Esophagus mucosa (tissue), 1 donor: ENCODE data around the gene BICD1. TPM values are rescaled to one million over a fixed set of nuclear protein-coding genes. Genes with fewer than 3 reads are reported as not detected.

Source experiments
- ATAC-seq: fragments of 200-7000 bp; cut with Tn5 transposase; one replicate; pipeline ENCODE4 v1.9.1; 2020
- total RNA-seq: library from RNA; stranded (reverse); gene quantifications from one replicate; pipeline ENCODE4 v1.2.4, GENCODE V29; 2023
- donor health status: DM: yes; HTN: yes; CAD: no.

The BICD1 gene
- total RNA-seq, 1 donor from 2014 or later: 4.7 TPM

DNA sequence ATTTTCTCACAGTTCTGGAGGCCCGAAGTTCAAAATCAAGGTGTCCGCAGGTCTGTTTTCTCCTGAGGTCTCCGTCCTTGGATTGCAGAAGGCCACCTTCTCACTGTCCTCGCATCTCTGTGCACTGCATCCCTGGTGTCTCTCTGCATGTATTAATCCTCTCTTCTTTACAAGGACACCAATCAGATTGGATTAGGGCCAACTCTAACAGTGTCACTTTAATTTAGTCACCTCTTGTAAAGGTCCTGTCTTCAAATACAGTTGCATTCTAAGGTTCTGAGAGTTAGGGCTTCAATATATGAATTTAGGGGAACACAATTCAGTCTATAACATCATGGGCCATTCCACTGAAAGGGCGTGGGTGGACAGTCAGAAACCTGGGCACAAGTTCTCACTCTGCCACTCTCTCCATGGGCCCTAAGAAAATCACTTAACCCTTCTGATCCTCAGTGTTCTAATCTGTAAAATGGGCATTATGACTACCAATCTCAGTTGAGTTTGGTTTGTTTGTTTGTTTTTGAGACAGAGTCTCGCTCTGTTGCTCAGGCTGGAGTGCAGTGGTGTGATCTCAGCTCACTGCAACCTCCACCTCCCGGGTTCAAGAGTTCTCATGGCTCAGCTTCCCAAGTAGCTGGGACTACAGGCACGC lies 251.1 kb downstream of the BICD1 start:
- no peak for ATAC-seq

DNA sequence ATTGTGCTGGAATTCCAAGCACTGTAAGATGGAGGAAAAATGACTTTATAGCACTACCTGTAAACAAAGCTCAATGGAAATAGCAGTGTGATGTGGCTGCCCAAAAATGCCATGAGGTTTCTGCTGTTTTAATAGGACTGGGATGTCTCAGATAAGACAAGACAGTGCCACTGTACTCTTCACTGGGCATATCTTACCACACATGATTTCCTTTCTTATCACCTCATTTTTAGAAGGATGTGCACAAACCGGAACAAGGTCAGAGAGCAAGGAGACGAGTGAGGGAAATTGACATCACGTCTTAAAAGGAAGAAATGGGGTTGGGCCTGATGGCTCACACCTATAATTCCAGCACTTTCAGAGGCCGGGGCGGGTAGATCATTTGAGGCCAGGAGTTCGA lies 254.3 kb downstream of the BICD1 start:
- ATAC-seq: no peak

DNA sequence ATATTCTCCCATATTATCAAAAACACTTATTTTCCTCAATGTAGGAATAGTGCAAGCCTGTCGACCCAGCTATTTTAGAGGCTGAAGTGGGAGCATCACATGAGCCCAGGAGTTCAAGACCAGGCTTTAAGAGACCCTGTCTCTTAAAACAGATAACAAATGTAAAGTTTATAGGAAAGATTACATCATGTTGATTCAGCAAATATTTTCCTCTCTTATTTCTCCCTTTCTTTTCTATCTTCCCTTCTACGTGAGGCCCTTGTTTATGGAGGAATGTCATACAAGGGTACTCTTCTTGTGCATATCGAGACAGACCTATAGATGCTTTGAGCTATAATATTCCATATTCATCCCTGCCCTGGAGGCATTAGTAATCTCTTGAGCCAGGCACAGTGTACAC lies 256.2 kb downstream of the BICD1 start:
- no peak for ATAC-seq

DNA sequence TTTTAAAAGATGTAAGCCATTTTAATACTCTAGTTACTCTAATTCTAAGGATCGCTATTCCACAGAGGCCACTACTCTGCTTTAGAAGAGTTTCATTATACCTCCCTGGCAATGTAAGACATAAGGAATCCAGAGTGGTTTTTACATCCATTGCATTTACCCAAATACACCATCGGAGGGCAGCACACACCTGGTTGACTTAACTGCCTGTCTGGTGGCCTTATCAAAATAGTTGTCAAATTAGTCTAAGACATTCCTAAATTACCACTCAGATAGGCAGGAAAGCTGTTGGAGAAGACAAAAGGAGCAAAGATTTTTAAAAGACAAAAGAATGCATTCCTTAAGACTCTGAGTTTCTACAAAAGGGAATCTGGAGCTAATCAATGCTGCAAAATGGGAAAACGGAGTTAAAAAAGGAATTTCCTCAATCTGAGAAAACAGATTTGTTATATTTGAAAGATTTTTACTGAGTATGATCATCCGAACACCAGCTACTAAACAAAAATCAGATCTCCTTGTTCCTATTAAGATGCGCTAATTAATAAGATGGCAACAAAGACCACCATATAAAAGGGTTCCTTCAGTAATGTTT lies 258.9 kb downstream of the BICD1 start:
- peak; percentile 80 for ATAC-seq

DNA sequence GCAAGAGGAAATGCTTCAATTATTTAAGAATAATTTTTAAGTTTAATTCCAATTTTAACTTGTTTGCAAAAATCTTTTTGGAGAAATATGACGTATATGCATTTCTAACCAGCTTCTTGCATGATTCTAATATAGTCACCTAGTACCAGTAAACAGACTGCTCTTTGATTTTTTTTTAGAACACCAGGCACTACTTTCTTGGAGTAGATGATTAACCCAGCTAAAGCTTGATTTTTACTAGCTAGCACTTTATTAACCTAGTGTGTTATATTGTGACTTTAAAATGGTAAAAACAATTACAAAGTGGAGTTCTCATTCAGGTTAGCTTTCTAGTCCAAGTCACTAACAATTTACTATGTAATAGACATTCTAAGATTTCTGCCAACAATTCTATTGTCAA lies 260.1 kb downstream of the BICD1 start:
- no peak for ATAC-seq

DNA sequence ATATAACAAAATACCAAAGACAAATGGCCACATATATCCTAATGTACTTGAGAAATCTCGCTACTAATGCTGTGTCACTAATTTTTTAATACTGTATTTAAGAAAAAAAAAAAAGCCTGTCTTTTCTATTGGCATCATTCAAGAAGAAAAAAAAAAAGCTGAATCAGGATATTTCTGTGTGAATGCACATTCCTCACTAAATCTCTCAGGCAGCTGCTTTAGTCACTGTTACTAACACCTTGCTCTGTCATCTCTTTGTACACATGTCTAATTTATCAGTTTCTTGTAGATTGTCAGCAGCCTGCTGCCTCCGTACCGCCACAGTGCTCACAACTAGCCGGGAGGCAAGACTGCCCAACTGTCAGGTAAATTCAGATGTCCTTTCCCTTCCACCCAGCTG lies 260.7 kb downstream of the BICD1 start:
- no peak for ATAC-seq

DNA sequence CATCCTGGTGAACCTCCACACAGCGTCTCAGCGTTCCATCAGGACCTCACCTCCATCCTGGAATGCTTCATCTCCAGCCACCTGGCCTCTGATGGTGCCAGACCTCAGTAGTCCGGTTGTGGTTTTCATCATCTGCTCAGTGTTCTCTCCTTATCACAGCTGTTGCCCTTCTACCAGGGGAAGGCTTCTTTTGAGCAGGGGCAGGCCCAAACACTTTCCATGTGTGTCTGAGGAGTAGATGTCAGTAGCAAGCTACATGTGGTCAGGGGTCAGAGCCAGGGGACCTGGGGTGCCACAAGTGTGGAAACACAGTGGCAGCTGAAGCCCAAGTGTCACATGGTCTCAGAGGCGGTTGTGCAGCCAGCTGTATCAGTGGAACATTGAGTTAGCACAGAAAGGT lies 262.6 kb downstream of the BICD1 start:
- ATAC-seq: no peak

DNA sequence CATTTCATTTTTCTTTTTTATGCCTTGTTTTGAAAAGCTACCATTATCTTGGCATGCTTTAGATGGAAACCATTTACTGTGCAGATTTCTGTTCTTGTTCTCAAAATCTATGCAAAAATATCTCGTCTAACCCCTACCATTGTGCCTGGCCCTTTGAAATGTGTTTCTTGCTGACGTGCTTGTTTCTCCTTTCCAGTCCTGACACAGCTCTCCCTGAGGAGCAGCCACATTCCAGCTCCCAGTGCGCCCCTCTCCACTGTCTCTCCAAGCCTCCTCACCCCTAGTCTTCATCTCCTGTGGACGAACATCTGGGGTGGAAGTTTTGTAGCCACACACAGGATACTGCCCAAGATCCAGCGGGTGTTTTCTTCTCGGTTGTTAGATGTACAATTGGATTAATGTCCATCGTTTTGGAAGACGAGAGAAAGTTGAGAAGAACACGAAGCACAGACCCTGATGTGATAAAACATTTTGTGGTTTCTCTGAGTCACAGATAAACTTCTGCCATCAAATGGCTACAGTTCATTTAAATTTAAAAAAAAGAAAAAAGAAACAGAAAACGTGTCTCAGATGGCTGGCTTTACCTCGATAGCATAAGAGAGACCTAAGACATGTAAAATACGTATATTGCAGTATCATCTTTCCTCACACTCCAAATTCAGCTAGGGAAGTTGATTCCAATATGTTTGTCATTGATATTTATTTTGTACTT lies 270.9 kb downstream of the BICD1 start:
- ATAC-seq: no peak

DNA sequence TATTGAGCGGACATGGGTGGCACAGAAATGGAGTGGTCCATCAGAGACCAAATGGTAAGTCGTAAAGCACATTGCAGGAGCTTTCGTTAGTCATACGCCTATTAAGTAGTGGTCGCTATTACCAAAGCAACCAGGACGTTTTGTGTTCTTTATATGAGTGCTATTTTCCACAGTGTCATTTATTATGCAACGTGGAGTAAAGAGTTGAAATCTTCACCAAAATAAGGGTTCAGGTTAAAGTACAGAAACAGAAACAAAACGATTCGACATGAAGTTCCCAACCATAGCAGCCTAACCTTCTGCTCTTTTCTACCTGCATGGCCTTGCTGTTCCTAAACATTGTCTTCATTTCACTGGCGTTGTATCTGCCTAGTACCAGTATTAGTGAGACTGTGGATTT lies 272.6 kb downstream of the BICD1 start:
- no peak for ATAC-seq

DNA sequence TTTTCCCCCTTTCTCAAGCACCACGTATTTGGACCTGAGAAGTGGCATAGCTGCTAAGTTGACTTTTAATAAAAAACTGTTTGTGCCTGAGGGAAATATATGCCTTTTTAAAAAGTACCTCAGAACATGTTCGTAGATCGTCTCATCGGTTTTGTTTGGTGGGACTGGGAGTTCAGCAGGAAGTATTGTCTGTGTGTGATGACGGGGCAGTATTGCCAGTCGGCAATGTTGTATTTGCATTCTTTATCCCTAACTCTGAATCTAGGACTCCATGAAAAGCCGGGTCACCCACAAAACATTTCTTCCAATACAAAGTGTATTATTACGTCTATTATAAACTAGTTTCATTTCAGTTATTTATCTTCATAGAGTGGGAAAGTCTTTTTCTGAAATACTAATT lies 273.0 kb downstream of the BICD1 start:
- ATAC-seq: no peak

DNA sequence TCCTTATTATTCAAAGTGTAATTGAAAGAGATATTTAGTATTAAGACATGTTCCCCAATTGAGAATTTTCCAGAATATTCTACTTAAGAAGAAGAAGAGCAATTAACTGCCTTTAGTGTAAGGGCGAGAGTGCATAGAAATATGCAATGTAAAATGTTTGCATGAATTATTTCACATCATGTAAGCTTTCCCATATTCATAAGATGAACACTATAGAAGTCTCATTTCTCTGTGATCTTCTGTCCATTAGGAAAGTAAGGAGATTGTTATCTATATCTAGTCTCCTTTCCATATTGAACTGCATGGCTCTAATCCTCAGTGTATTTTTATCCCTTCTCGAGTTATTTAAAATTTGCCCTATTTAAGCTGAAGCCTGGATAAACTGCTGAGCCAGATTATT lies 275.6 kb downstream of the BICD1 start:
- ATAC-seq: no peak

DNA sequence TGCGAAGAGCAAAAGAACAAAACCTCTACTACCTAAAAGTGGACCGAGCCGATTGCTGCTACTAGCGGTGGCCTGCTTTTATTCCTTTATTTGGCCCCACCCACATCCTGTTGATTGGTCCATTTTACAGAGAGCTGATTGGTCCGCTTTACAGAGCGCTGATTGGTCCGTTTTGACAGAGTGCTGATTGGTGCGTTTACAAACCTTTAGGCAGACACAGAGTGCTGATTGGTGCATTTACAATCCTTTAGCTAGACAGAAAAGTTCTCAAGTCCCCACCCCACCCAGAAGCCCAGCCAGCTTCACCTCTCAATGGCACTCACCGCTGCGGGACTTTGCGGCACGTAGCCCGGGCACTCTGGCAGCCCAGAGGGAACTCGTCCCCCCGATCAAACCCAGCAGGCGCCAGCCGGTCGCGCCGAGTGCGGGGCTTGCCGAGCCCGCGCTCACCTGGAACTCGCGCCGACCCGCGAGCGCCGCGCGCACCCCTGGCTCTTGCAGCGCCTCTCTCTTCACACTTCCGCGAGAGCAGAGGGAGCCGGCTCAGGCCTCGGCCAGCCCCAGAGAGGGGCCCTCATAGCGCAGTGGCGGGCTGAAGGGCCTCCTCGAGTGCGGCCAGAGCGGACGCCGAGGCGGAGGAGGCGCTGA lies 284.0 kb downstream of the BICD1 start:
- peak; percentile 63 for ATAC-seq

DNA sequence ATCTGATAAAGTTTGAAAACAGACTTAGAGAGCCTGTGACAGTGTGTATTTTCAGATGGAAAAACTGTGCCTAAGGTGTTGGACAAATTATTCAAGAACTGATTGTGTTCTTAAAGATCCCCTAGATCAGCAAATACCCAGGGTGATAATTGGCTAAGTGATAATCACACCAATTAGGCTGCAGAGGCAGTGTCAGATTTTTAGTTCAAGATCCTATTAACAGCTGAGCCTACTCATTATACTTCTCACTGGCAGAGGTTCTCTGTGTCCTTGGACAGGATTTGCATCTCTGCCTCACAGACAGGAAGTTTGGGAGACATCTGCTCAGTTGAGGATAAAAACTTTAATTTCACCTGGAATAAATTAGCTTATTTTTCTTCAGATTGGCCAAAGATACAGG lies 288.4 kb downstream of the BICD1 start:
- no peak for ATAC-seq

DNA sequence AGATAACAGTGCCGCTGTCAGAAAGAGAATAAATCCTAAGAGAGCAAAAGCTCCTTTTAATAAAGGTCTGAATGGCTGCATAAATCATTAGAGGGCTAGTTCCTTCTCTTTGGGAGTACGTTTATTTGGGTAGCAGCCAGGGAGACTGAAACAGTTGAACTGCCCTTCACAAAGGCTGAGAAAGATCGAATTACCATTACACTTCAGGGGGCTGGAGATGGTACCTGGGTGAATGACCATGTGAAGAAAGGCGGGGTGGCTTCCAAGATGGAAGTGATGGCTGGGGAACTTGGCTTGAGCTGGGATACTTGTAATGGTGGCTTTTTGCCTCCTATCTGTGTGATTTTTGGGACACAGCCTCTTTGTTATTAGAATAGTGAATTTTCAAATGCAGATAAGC lies 291.0 kb downstream of the BICD1 start:
- no peak for ATAC-seq

DNA sequence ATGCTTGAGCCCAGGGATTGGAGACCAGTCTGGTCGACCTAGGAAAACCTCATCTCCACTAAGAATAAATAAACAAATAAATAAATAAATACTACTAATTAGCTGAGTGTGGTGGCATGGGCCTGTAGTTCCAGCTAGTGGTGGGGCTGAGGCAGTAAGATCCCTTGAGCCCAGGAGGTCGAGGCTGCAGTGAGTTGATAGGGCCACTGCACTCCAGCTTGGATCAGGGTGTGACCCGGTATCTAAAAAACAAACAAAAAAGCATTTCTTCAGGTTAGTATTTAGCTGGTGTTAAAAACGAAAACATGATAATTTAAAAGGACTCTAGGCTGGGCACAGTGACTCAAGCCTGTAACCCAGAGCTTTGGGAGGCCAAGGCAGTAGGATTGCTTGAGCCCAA lies 291.5 kb downstream of the BICD1 start:
- ATAC-seq: no peak

DNA sequence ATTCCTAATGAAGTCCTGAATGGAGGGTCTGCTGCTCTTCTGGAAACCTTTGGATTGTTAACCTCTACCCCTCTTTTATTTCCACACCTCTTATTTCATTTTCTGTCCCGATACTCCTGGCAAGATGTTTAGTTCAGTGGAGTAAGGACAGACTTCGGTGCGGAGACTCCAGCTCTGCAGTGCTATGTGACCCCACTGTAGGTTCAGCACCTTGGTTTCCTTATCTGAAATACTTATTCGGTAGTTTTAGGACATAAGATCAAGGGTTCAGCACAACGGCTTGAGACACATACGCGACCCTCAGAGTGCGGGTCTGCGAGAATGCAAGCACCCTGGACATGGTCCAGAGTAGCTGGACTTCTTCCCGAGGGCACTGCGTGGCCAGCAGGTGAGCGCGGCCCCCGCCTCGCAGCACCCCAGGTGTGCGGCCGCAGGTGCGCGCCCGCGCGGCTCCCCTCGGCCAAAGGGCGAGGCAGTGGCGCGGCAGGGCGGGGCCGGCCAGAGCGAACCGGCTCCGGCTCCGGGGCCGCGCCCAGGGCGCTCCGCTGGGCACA lies 292.2 kb downstream of the BICD1 start:
- ATAC-seq: no peak

DNA sequence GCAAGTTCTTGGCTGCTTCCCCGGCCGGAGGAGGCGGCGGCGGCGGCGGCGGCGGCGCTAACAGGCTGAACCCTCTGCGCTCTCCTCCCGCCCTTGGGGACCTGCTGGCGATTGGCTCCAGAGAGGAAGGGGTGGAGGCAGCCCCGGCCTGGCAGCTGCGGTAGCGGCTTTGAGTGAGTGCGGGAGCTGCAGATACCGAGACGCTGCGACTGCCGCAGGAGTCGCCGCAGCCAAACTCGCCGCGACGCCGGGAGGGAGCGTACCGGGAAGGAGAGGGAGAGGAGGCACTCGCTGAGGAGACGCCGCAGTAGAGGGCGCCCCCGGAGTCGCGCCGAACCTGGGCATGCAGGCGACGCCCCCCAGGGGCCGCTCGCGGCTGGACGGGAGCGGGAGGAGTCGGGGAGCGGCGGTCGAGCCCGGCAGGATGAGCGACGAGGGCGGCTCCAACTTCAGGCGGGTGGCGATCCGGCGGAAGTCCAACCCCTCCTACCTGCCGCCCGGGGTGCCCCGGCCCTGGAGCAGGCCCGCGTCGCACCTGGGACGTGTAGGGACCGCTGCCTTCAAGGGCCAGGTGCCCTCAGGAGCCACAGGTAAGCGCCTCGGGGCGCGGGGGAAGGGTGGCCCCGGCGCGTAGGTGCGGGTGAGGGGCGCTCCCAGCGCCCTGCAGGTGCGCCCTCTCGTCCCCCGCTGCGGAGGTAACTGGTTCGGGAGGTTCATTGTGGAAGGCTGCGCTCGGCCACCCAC lies 292.9 kb downstream of the BICD1 start, which contains the start of gene FGD4:
Gene FGD4, plus strand, starts transcription at position 189 of the 744 bp plus-strand sequence.
- ATAC-seq: peak; percentile 97

DNA sequence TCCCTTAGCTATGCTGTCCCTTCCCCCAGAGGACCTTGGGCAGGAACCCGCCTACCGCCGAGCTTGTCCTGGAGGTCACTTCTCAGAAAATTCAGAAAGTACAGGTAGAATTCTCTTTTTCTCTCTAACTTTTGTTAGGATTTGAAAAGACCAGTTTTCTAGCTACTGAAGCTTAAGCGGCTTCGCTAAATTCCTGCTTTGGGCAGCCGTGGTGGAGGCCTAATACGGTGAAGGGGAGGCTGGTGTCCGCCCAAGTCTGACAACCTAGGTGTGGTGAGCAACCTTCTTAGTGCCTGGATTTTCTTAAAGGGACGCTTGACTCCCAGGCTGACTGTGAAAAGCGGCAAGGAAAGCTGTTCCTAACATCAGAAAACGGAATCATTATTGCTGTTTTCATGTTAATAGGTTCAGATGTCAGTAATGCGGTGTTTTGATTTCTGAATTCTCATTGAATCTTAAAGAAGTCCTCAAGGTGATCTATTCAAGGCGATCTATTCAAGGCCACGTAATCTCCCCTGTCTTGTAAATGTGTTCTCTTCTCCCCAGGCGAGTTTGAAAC lies 293.5 kb downstream of the BICD1 start:
- ATAC-seq: peak; percentile 54

DNA sequence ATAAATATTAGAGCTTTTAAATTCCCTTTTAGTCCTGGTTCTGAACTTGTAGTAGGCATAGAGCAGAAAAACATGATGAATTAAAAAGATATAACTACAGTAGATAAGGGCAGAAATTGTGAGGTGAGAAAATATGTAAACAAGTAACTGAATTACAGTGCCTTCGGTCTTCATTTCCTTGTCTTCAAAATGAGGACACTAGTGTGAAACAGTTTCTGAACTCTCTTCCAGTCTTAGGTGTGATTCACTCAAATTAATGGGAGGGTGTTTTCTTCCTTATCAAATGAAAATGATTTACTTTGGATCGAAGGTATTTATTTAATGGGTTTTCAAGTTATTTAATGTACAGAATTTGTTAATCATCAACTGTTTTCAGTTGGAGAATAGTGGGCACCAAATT lies 294.2 kb downstream of the BICD1 start:
- no peak for ATAC-seq

DNA sequence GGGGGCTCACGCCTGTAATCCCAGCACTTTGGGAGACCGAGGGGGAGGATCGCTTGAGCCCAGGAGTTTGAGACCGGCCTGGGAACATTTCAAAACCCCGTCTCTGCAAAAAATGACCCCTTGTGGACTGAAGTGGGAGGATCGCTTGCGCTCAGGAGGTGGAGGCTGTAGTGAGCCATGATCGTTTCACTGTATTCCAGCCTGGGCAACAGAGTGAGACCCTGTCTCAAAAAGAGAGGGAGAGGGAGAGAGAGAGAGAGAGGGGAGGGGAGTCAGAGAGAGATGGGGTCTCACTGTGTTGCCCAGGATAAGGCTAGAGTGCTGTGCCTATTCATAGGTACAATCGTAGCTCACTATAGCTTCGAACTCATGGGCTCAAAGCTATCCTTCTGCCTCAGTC lies 295.5 kb downstream of the BICD1 start:
- ATAC-seq: no peak

DNA sequence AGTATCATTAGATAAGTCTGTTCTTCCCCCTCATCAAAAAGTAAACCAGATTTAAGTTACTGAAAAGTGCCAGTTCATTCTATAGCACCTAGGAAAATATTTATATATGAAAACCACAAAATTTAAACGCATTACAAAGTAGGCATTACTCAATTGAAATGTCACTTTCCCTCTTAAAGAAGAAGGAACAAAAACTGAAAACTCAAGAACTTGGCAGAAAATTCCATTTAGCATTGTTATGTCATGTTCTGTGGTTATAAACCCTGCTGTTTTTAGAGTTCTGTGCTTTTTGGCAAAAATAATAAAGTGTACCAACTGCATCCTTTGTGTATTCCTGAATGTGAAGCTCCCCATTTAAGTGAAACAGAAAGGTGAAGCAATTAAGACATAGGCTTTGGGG lies 296.3 kb downstream of the BICD1 start:
- no peak for ATAC-seq

DNA sequence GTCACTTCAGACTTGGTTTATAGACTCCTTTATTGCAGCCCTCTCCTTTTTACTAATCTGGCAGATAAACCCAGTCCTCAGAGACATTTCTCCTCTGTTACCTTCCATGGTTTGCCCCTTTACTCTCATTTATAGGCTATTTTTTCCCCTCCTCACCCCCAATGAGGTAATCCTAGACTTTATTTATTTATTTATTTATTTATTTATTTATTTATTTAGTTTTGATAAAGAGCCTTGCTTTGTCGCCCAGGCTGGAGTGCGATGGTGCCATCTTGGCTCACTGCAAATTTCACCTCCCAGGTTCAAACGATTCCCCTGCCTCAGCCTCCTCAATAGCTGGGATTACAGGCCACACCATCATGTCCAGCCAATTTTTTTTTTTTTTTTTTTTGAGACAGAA lies 301.1 kb downstream of the BICD1 start:
- no peak for ATAC-seq
